B cell (primary cell): ENCODE measurements around the gene LUZP1. TPM values are rescaled to one million over a fixed set of nuclear protein-coding genes. Genes with fewer than 3 reads are reported as not detected.

ENCODE experiments used
- ATAC-seq: fragments of 200-7000 bp; cut with Tn5 transposase; one replicate; pipeline ENCODE4 v1.10.0; 2021; ENCODE audit warnings: low read depth, mild to moderate bottlenecking, moderate number of reproducible peaks, moderate library complexity
- CTCF ChIA-PET: fragments of 350-600 bp; sonication (Branson Sonifier 250); formaldehyde crosslinking; loops from one replicate; lab custom pipeline; 2021; ENCODE audit warnings: antibody characterized with exemption, inconsistent platforms; lab: Charles Lee
- POLR2A ChIA-PET: fragments of 350-600 bp; sonication (Branson Sonifier 250); formaldehyde crosslinking; loops from one replicate; lab custom pipeline; 2021; ENCODE audit warnings: antibody characterized with exemption; lab: Charles Lee
- DNase-seq: peaks from one replicate; pipeline ENCODE4 v3.0.0; 2013
- H2AFZ ChIP-seq: 2 replicates; pipeline ENCODE4 v1.6.1; 2012; ENCODE audit warnings: mild to moderate bottlenecking, low read depth, low read length; ENCODE audit not compliant: insufficient read depth, poor library complexity, severe bottlenecking
- H3K27ac ChIP-seq, 2 donors: 1 replicate in 1 of 2; 2 replicates in 1 of 2; pipeline ENCODE4 v1.5.1; 2012 to 2013; ENCODE audit warnings: low read length in 2 of 2, mild to moderate bottlenecking in 2 of 2, moderate library complexity in 1 of 2
- H3K27me3 ChIP-seq, 4 experiments: fragments of 200-600 bp in 1 of 4; sonication (generic) in 1 of 4; replicated peaks in 1 of 4; 1 replicate in 2 of 4; 2 replicates in 2 of 4; pipeline versions ENCODE4 v1.6.1 to v1.7.0; 2013 to 2016; ENCODE audit warnings: low read length in 3 of 4, mild to moderate bottlenecking in 2 of 4, mixed read lengths in 1 of 4, moderate library complexity in 1 of 4; ENCODE audit not compliant: insufficient read depth in 4 of 4, control insufficient read depth in 3 of 4; ENCODE audit errors: control extremely low read depth in 1 of 4
- H3K36me3 ChIP-seq, 2 experiments: replicated peaks in 1 of 2; 1 replicate in 1 of 2; 2 replicates in 1 of 2; pipeline versions ENCODE4 v1.6.1 to v1.7.1; 2013; ENCODE audit warnings: low read length in 1 of 2; ENCODE audit not compliant: insufficient read depth in 2 of 2, control insufficient read depth in 1 of 2; ENCODE audit errors: control extremely low read depth in 1 of 2, extremely low read depth in 1 of 2
- H3K4me1 ChIP-seq, 2 donors: fragments of 200-600 bp in 1 of 2; sonication (generic) in 1 of 2; 1 replicate in 1 of 2; 2 replicates in 1 of 2; pipeline versions ENCODE4 v1.5.1 to v1.6.1; 2013 to 2017; ENCODE audit warnings: low read length in 2 of 2; ENCODE audit not compliant: control insufficient read depth in 2 of 2, insufficient read depth in 2 of 2
- H3K4me2 ChIP-seq: replicated peaks from 2 replicates; pipeline ENCODE3; 2012; ENCODE audit warnings: mild to moderate bottlenecking, low read depth, low read length; ENCODE audit not compliant: poor library complexity, severe bottlenecking
- H3K4me3 ChIP-seq, 5 experiments: fragments of 200-600 bp in 1 of 5; sonication (generic) in 1 of 5; 1 replicate in 3 of 5; 2 replicates in 2 of 5; pipeline versions ENCODE4 v1.5.1 to v1.7.0; 2011 to 2016; ENCODE audit warnings: low read length in 4 of 5, mild to moderate bottlenecking in 4 of 5, low read depth in 2 of 5, control low read depth in 1 of 5, moderate library complexity in 1 of 5; ENCODE audit not compliant: insufficient read depth in 1 of 5; ENCODE audit errors: control extremely low read depth in 1 of 5, extremely low read depth in 1 of 5
- H3K79me2 ChIP-seq: fragments of 200-600 bp; sonication (generic); one replicate; pipeline ENCODE4 v1.6.0; 2016; ENCODE audit warnings: low read length; ENCODE audit not compliant: control insufficient read depth, insufficient read depth
- H3K9ac ChIP-seq: fragments of 200-600 bp; sonication (generic); 2 replicates; pipeline ENCODE4 v1.6.1; 2017; ENCODE audit warnings: mild to moderate bottlenecking, low read length, moderate library complexity
- H3K9me3 ChIP-seq, 3 donors: one replicate each; pipeline versions ENCODE4 v1.6.1 to v1.7.1; 2013; ENCODE audit warnings: low read length in 2 of 3; ENCODE audit not compliant: control insufficient read depth in 2 of 3, insufficient read depth in 1 of 3; ENCODE audit errors: control extremely low read depth in 1 of 3
- H4K20me1 ChIP-seq: 2 replicates; pipeline ENCODE4 v1.6.0; 2012; ENCODE audit warnings: mild to moderate bottlenecking, low read length; ENCODE audit not compliant: insufficient read depth, control insufficient read depth, poor library complexity, severe bottlenecking
- H3K27ac Mint-ChIP-seq: one replicate; pipeline ENCODE4 v1.8.0; 2021; ENCODE audit warnings: mixed read lengths
- H3K27me3 Mint-ChIP-seq: one replicate; pipeline ENCODE4 v1.8.0; 2021; ENCODE audit warnings: mixed read lengths
- H3K4me1 Mint-ChIP-seq: one replicate; pipeline ENCODE4 v1.8.0; 2021; ENCODE audit warnings: mixed read lengths
- H3K4me3 Mint-ChIP-seq: one replicate; pipeline ENCODE4 v1.8.0; 2021; ENCODE audit warnings: mixed read lengths
- H3K9me3 Mint-ChIP-seq: one replicate; pipeline ENCODE4 v1.8.0; 2022; ENCODE audit warnings: mixed read lengths; ENCODE audit not compliant: insufficient read depth
- EZH2 ChIP-seq: IDR thresholded peaks from 2 replicates; pipeline ENCODE4 v1.6.1; 2012; ENCODE audit warnings: borderline replicate concordance, low read depth, mild to moderate bottlenecking, moderate library complexity, low read length; ENCODE audit not compliant: insufficient read depth, poor library complexity, severe bottlenecking
- WGBS: methylation state at CpG from one replicate; pipeline ENCODE4 v1.1.5; 2013; ENCODE audit warnings: missing lambda C conversion rate; ENCODE audit not compliant: insufficient coverage; 5-methylcytosine and 5-hydroxymethylcytosine counted together
- intact Hi-C: fragments of 100-400 bp; cut with micrococcal nuclease; formaldehyde crosslinking; loops from one replicate; pipeline ENCODE4 v1.10.0; 2022
- polyA plus RNA-seq: library from polyadenylated mRNA; depleted of rRNA; stranded (reverse); fragments of >200 nt; gene quantifications from 2 replicates; pipeline ENCODE4 v1.2.3, GENCODE V29; 2012
- total RNA-seq, 2 donors: library from RNA; stranded (reverse); fragments of 120-200 nt in 1 of 2; gene quantifications; 1 replicate in 1 of 2; 2 replicates in 1 of 2; pipeline versions ENCODE4 v1.2.3 to v1.2.4, GENCODE V29; 2013 to 2022
- TF ChIP-seq, protein P1 (sequence below): fragments of 200-600 bp; IDR thresholded peaks from one replicate; pipeline ENCODE4 v1.8.0; 2022; ENCODE audit warnings: antibody characterized with exemption, mild to moderate bottlenecking

The LUZP1 gene
- total and polyA plus RNA-seq, 2 donors (not counting 1 experiment from before 2014, with no cell fraction given): 2.0 to 12.9 TPM

DNA sequence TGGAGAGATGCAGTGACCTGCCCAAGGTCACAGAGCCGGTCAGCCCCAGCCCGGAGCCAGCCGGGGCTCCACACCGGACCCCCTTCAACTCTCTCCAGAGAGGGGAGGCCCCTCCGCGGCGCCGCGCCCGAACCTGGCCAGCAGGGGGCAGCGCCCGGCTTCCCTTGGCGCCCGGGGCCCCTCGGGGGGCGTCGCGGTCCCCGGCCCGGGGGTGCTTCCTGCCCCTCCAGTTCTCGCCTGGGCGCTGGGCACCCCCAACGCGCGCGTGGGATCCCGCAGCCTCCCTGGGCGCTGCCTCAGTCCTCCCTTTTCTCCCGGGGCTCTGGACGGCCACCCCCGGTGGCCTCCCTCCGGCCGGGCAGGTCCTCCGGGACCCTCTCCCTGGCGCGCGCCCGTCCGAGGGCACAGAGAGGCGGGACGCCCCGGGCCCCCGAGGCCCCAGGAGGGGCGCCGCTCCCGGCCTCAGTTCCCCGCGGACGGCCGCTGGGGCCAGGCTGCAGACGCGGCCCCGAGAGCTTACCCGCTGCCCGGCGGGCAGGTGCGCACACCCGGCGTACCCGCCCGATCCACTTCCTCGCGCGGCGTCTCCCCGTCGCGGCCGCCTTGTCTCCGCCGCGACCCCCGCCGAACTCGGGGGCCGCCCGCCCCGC is 48.2 kb upstream of the LUZP1 start:
- H3K4me3 ChIP-seq: peak overlapping the region in 3 of 5 experiments; percentile 25 to 45 (median 34)
- H4K20me1 ChIP-seq: no peaks in the 10 kb centered on the region
- no peaks in the 10 kb centered on the region for H3K36me3 ChIP-seq
- Mint-ChIP-seq H3K4me1 (peaks cover 6% of the 10 kb centered on the region), H3K9me3 (no peaks in the 10 kb centered on the region), H3K27ac (no peak overlapping the region), H3K27me3 (peaks cover 67% of the 10 kb centered on the region), H3K4me3 (peak overlapping the region; percentile 61)
- under 1% methylated on average over 76 of the region's 78 CpGs for WGBS
- H3K9ac ChIP-seq: peak overlapping the region; percentile 42
- peaks cover 0 to 54% (median 29%) of the 10 kb centered on the region in 4 experiments for H3K27me3 ChIP-seq
- H3K79me2 ChIP-seq: no peaks in the 10 kb centered on the region
- no peak overlapping the region for H3K27ac ChIP-seq
- intact Hi-C loops: loop anchor here (5.0 kb wide), 1 partner anchor 185 kb away; no protein-coding TSS in a partner anchor
- DNase-seq: peak; percentile 37
- ATAC-seq: peak; percentile 36
- H3K4me2 ChIP-seq: peak overlapping the region; percentile 75
- ChIA-PET CTCF (interaction anchor here (0.8 to 0.9 kb wide), 3 partner anchors 11 to 323 kb away, joined by 3 read pairs; no protein-coding TSS in a partner anchor), POLR2A (no interaction called here)
- peaks cover 0 to 2% (median 0%) of the 10 kb centered on the region in 3 donors for H3K9me3 ChIP-seq
- TF ChIP-seq, protein P1, sequence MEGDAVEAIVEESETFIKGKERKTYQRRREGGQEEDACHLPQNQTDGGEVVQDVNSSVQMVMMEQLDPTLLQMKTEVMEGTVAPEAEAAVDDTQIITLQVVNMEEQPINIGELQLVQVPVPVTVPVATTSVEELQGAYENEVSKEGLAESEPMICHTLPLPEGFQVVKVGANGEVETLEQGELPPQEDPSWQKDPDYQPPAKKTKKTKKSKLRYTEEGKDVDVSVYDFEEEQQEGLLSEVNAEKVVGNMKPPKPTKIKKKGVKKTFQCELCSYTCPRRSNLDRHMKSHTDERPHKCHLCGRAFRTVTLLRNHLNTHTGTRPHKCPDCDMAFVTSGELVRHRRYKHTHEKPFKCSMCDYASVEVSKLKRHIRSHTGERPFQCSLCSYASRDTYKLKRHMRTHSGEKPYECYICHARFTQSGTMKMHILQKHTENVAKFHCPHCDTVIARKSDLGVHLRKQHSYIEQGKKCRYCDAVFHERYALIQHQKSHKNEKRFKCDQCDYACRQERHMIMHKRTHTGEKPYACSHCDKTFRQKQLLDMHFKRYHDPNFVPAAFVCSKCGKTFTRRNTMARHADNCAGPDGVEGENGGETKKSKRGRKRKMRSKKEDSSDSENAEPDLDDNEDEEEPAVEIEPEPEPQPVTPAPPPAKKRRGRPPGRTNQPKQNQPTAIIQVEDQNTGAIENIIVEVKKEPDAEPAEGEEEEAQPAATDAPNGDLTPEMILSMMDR: peak; percentile 77
- TF ChIP-seq EZH2: no peak
- peaks cover 11 to 16% of the 10 kb centered on the region in 2 donors for H3K4me1 ChIP-seq
- H2AFZ ChIP-seq: peak overlapping the region; percentile 46

DNA sequence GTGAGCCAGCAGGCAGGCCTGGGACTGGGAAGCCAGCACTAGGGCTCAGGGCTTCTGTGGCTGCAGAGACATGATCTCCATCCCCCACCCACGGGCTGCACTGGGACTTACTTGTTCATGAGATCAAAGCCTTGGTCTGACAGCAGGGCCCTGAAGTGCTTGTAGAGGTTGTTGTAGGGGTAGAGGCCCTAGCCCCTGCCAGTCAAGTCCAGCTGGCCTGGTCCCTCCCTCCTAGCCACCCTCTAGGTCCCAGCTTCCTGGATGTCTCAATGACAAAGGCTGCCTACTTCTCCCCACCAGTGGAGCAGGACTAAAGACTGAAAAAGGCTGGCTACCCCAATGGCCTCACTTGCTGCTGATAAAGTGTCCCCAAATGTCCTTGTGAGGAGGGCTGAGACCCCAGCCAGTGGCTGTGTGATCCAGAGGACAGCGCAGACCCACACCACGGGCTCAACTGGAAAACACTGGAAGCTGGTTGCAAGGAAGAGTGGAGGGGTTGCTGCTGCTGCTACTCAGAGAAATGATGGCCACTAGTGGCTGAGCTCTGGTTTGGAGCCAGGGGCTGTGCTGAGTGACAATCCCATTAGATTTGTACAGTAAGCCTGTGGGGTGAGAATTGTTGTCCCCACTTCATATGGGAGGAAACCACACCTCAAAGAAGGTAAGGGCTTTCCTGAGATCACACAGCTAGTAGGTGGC is 47.2 kb upstream of the LUZP1 start:
- peaks cover 6% of the 10 kb centered on the region for H3K4me1 Mint-ChIP-seq
- Histone ChIP-seq H3K9ac (no peak overlapping the region), H3K79me2 (no peaks in the 10 kb centered on the region), H3K27me3 (peaks cover 0 to 57% (median 30%) of the 10 kb centered on the region in 4 experiments), H3K4me3 (no peak overlapping the region), H3K36me3 (no peaks in the 10 kb centered on the region), H3K27ac (no peak overlapping the region), H3K9me3 (peaks cover 0 to 2% (median 0%) of the 10 kb centered on the region in 3 donors), H4K20me1 (no peaks in the 10 kb centered on the region), H2AFZ (no peak overlapping the region), H3K4me1 (peaks cover 11 to 16% of the 10 kb centered on the region in 2 donors), H3K4me2 (no peak overlapping the region)
- peaks cover 67% of the 10 kb centered on the region for H3K27me3 Mint-ChIP-seq
- intact Hi-C loops: loop anchor here (5.0 kb wide), 1 partner anchor 186 kb away; no protein-coding TSS in a partner anchor
- no peak overlapping the region for H3K27ac Mint-ChIP-seq
- ChIA-PET POLR2A (no interaction called here), CTCF (no interaction called here)
- peak overlapping the region; percentile 51 for H3K4me3 Mint-ChIP-seq
- TF ChIP-seq, protein P1: no peak
- no peak for TF ChIP-seq EZH2
- WGBS: 82% methylated on average over 2 of the region's 3 CpGs
- no peak for DNase-seq
- H3K9me3 Mint-ChIP-seq: no peaks in the 10 kb centered on the region
- no peak for ATAC-seq
